Testis (tissue), 3 donors: Measurements from ENCODE around the gene EXOSC3. TPM values are rescaled to one million over a fixed set of nuclear protein-coding genes. Genes with fewer than 3 reads are reported as not detected.

Experiments
- DNase-seq: peaks from one replicate; pipeline ENCODE4 v3.0.0-alpha.2; 2019
- H3K27ac ChIP-seq, 2 donors: fragments of 200-600 bp; sonication (generic); one replicate each; pipeline ENCODE4 v1.5.1; 2019
- H3K27me3 ChIP-seq: fragments of 200-600 bp; sonication (generic); one replicate; pipeline ENCODE4 v1.5.1; 2019
- H3K36me3 ChIP-seq: fragments of 200-600 bp; sonication (generic); one replicate; pipeline ENCODE4 v1.5.1; 2017; ENCODE audit warnings: low read depth; ENCODE audit errors: missing control alignments
- H3K4me1 ChIP-seq: fragments of 200-600 bp; sonication (generic); one replicate; pipeline ENCODE4 v1.5.1; 2019
- H3K4me3 ChIP-seq, 2 donors: fragments of 200-600 bp; sonication (generic); one replicate each; pipeline ENCODE4 v1.5.1; 2017 to 2019
- H3K9me3 ChIP-seq: fragments of 200-600 bp; sonication (generic); one replicate; pipeline ENCODE4 v1.5.1; 2017
- POLR2A ChIP-seq: fragments of 450-650 bp; IDR thresholded peaks from one replicate; pipeline ENCODE4 v1.6.1; 2017; ENCODE audit warnings: antibody characterized with exemption, mild to moderate bottlenecking, moderate library complexity
- WGBS, 2 donors: methylation state at CpG; one replicate each; pipeline ENCODE4 v1.1.5; 2018; 5-methylcytosine and 5-hydroxymethylcytosine counted together
- intact Hi-C: fragments of 100-400 bp; cut with DNase I; formaldehyde crosslinking; loops from one replicate; pipeline ENCODE4 v1.15.1; 2023; ENCODE audit warnings: low total_unique reads
- polyA plus RNA-seq: library from polyadenylated mRNA; stranded (reverse); fragments of 350-450 nt; fragmentation: Illumina TruSeq; extraction: RNeasy Lipid Tissue Mini Kit (QIAGEN cat#74804); gene quantifications from one replicate; pipeline ENCODE4 v1.2.3, GENCODE V29; 2014; ENCODE audit warnings: low read depth, low replicate concordance; ENCODE audit not compliant: insufficient read depth
- total RNA-seq, 2 donors: library from RNA; depleted of rRNA; stranded (reverse); fragments of >200 nt; gene quantifications; one replicate each; pipeline ENCODE4 v1.2.3, GENCODE V29; 2016
- TF ChIP-seq, protein P1 (sequence below), 3 experiments: fragments of 450-650 bp in 2 of 3; fragments of 200-600 bp in 1 of 3; sonication (generic) in 1 of 3; IDR thresholded peaks; one replicate each; pipeline ENCODE4 v1.5.1; 2016 to 2019; ENCODE audit warnings: antibody characterized with exemption in 3 of 3, mild to moderate bottlenecking in 2 of 3, moderate library complexity in 1 of 3

Gene EXOSC3
- total and polyA plus RNA-seq, 3 donors from 2014 or later, result 74.3 to 78.4 (median 75.6) TPM

DNA sequence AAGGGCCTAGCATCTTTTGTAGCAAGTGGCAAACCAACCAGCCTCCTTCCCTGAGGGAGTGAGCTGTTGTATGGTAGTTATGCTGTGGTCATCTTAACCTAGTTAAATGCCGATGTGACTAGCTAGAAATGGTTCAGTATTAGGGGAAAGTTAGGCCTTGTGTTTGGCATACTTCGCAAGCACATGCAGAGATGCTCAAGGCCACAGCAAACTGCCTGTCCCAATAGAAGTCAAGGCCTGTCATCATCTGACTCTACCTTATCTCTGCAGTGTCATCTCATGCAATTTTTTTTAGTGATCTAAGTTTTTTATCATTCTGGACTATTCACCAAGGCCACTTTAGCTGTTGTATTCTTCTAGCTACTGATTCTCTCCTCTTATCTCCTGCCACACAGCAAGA is 5.2 kb upstream of the EXOSC3 start:
- DNase-seq, result no peak
- intact Hi-C loops, result no loop called here
- Histone ChIP-seq H3K4me3 (no peak overlapping the region), H3K9me3 (no peaks in the 10 kb centered on the region), H3K36me3 (no peaks in the 10 kb centered on the region), H3K27ac (peak overlapping the region in 1 of 2 donors; percentile 6), H3K27me3 (no peaks in the 10 kb centered on the region), H3K4me1 (peaks cover 7% of the 10 kb centered on the region)
- WGBS, 2 donors, result 53 to 77% methylated on average over 2 of the region's 2 CpGs
- TF ChIP-seq POLR2A, result no peak
- TF ChIP-seq, protein P1, sequence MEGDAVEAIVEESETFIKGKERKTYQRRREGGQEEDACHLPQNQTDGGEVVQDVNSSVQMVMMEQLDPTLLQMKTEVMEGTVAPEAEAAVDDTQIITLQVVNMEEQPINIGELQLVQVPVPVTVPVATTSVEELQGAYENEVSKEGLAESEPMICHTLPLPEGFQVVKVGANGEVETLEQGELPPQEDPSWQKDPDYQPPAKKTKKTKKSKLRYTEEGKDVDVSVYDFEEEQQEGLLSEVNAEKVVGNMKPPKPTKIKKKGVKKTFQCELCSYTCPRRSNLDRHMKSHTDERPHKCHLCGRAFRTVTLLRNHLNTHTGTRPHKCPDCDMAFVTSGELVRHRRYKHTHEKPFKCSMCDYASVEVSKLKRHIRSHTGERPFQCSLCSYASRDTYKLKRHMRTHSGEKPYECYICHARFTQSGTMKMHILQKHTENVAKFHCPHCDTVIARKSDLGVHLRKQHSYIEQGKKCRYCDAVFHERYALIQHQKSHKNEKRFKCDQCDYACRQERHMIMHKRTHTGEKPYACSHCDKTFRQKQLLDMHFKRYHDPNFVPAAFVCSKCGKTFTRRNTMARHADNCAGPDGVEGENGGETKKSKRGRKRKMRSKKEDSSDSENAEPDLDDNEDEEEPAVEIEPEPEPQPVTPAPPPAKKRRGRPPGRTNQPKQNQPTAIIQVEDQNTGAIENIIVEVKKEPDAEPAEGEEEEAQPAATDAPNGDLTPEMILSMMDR (IDR thresholded peaks at IDR 0.05), result no peak

DNA sequence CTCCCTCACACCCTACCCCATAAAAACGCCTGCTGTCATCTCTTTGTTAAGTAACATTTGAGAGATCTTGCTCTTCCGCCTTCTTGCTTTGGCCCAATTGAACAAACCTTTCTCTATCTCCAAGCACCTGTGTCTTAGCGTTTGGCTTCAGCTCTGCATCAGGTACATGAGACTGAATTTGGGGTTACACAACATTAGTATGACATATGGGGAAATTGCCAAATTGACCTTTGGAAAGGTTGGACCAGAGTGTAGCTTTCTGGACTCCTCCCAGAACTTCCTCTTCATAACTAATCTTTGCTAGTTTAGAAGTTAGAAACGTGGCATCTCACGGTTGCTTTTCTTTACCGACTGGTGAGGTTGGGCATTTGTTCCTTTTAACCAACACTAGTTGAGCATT is 3.5 kb upstream of the EXOSC3 start:
- Histone ChIP-seq H3K27ac (no peak overlapping the region), H3K4me3 (no peak overlapping the region), H3K27me3 (no peaks in the 10 kb centered on the region), H3K4me1 (no peaks in the 10 kb centered on the region), H3K36me3 (no peaks in the 10 kb centered on the region), H3K9me3 (no peaks in the 10 kb centered on the region)
- 53 to 62% methylated on average over 6 of the region's 6 CpGs for whole genome bisulfite sequencing, 2 donors
- intact Hi-C loops, result no loop called here
- TF ChIP-seq, protein P1 (IDR thresholded peaks at IDR 0.05), result no peak
- no peak for TF ChIP-seq POLR2A
- no peak for DNase-seq

DNA sequence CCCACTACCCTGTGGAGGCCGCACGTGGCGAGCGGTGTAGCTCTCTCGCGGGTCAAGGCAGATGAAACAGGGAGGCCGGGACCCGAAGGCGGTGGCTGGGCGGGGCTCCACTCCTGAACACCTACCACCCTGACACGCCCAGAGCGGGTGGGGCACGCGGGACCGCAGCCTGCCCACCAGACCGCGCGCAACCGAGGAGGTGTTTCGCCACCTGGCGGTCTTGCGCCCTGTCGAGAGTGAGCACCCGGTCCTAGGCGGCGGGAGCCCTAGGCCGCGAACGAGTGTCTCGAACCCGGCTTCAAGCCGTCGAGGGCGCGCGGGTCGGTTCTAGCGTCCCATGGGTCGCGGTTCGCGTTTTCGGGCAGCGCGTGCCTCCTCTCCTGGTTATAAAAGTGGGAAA is 2.2 kb upstream of the EXOSC3 start:
- no peaks in the 10 kb centered on the region for H3K4me1 ChIP-seq
- no peaks in the 10 kb centered on the region for H3K9me3 ChIP-seq
- H3K27ac ChIP-seq, result no peak overlapping the region
- no peaks in the 10 kb centered on the region for H3K27me3 ChIP-seq
- intact Hi-C loops, result no loop called here
- H3K4me3 ChIP-seq, result peak overlapping the region; percentile 38 to 45
- DNase-seq, result peak; percentile 29
- WGBS, 2 donors, result 13 to 52% methylated on average over 6 to 45 of the region's 45 CpGs
- no peaks in the 10 kb centered on the region for H3K36me3 ChIP-seq
- TF ChIP-seq POLR2A, result no peak
- TF ChIP-seq, protein P1 (IDR thresholded peaks at IDR 0.05), result no peak

DNA sequence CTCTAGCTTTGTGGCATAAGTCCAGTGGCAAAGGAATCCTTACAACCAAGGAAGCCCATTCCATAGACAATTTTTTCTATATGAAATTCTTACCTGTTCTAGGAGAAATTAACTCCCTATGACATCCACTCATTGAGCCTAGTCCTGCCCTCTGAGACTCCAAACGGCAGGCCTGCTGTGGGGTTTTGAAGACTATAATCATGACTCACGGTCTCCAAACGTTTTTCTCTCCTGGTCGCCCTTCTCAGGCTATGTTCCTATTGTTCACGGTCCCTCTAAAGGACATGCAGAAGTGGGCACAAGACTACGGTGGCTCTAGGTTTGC is 611 bp downstream of the EXOSC3 start:
- intact Hi-C loops, result no loop called here
- WGBS, 2 donors, result 0 to 1% methylated on average over 6 of the region's 6 CpGs

DNA sequence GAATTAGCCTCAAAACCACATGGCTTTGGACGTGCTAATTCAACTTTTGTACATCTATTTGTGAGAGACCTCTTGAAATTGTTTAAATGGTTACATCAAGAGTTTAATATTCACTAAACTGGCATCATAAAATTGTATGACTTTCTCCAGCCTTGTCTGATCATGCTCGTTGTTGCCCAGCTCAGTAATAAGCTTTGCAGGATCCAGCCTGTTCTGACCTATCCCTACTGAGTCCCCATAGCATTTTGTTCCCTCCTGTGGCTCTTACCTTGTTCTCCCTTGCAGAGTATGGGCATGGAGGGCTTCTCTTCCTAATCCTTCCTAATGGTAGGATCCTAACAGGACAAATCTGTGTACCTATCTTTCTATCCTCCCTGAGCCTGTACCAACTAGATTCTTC is 6.3 kb downstream of the EXOSC3 start:
- no peak for DNase-seq
- TF ChIP-seq, protein P1 (IDR thresholded peaks at IDR 0.05), result no peak
- no peak for TF ChIP-seq POLR2A
- Histone ChIP-seq H3K36me3 (no peaks in the 10 kb centered on the region), H3K27me3 (no peaks in the 10 kb centered on the region), H3K4me1 (no peaks in the 10 kb centered on the region), H3K9me3 (no peaks in the 10 kb centered on the region), H3K4me3 (no peak overlapping the region), H3K27ac (no peak overlapping the region)
- intact Hi-C loops, result no loop called here
- 83 to 86% methylated on average over 2 of the region's 2 CpGs for WGBS, 2 donors

More for the DNA sequence above, 611 bp downstream of the EXOSC3 start:
- TF ChIP-seq POLR2A, result no peak
- TF ChIP-seq, protein P1 (IDR thresholded peaks at IDR 0.05), result no peak
- Histone ChIP-seq H3K9me3 (no peaks in the 10 kb centered on the region), H3K4me3 (peak overlapping the region; percentile 83 to 91), H3K27me3 (no peaks in the 10 kb centered on the region), H3K27ac (peak overlapping the region; percentile 62 to 79), H3K4me1 (no peaks in the 10 kb centered on the region), H3K36me3 (no peaks in the 10 kb centered on the region)
- no peak for DNase-seq
